Measurements from ENCODE around the gene SBF2.
A peak's percentile ranks its signal among the peaks of the same experiment; 100 is the strongest.
"Not testable (repeated sequence)": the region's sequence is repeated elsewhere in the genome, so short reads cannot be mapped to it uniquely, and the experiment has no call there.

SBF2 gene

DNA sequence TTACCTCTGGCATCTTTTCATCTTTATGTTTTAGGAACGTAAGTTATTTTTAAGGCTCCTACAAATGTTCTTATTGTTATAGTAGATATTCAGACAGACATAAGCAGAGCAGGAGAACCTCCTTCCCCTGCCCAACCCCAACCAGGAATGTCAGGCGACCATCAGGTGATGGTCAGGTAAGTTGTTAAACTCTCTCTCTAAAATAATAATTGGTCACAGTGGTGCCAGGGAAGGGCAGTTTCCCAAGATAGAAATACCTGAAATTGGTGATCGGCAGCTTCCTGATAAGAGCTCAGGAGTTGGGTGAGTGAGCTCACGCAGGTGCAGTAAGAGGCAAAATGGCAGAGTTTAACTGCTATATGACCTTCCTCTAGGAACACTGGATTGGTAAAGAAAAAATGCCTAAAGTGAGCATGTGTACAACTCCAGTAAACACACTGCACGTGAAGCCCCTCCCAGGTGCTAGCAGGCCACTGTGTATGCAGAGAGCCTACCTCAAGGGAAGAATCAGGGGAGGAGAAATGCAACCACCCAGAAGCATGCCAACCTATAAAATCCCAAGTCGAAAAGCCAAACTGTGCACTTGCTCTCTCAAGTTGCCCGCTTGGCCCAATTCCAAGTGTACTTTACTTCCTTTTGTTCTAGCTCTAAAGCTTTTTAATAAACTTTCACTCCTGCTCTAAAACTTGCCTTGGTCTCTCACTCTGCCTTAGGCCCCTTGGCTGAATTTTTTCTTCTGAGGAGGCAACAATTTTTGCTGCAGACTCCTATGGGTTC, 273.9 kb downstream of the SBF2 start:
- no peak for DNase-seq (ENCODE audit: low read depth, low spot score)

DNA sequence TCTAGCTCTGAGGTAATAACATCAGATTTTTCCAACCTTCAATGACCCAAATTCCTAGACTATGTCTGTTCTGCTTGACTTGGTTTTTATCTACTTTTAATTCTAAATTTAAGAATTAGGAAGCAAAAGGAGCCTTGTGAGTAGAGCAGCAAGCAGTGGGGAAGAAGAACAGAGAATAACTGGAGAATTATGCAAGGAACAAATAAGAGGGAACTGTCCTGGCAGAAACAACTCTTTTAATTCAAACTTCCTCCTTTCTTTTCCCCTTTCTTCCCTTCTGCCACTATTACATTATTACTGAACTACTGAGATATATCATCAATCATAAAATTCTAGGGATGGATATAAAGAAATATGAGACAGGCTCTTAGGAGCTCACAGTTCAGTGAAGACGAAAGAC, 276.1 kb downstream of the SBF2 start:
- no peak for DNase-seq (ENCODE audit: low read depth, low spot score)

DNA sequence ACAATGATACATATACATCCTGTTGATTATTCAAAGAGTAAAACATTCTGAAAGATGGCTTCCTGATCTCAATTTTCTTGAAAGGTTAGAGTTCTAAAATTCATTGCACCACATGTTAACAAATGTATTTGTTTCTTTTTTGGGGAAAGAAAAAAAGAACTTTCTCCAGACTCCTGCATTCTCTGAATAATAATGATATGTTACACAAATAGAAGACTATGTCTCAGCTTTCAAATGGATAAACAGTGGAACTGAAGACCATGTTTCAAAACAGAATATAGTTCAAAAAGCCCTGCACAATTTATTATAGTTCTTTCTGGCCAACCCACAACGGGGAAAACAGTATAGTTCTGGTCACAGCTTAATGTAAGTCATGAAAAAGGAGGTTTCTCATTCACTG, 277.0 kb downstream of the SBF2 start:
- DNase-seq (ENCODE audit: low read depth, low spot score) = no peak

DNA sequence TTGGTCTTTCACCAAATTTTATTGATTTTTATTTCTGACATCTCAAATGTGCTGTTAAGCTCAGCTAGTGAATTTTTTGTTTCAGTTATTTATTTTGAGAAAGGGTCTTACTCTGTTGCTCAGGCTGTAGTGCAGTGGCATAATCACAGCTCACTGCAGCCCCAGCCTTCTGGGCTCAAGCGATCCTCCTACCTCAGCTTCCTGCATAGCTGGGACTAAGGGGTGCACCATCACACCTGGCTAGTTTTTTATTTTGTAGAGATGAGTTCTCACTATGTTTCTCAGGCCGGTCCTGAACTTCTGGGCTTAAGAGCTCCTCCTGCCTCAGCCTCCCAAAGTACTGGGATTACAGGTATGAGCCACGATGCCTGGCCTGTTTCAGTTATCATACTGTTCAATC, 282.0 kb downstream of the SBF2 start:
- DNase-seq (ENCODE audit: low read depth, low spot score) = no peak

DNA sequence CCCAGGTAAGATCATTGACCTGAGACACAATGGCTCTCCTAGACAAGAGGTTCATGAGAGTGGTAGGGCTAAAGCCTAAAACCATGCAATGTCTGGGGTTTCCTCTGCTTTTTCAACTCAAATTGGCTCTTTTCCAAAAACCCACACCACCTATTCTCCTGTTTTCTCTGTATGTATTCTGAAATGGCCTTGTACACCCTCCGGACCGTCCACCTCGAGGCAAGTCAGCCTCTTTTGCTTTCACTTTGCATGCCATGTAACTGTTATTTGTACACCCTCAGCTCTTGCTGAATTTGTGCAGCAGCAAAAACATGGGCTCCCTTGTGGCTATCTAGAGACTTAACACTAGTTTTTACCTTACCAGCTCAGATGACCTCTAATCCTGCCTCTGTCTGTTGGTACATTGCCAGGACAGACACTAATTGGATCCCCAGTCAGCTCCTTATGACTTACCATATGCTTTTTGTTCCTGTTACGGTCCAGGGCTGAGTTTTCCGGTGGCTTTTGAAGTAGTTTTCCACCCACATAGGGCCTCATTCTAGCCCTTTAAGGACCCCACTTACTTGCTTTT, 288.0 kb downstream of the SBF2 start:
- no peak for DNase-seq (ENCODE audit: low read depth, low spot score)

DNA sequence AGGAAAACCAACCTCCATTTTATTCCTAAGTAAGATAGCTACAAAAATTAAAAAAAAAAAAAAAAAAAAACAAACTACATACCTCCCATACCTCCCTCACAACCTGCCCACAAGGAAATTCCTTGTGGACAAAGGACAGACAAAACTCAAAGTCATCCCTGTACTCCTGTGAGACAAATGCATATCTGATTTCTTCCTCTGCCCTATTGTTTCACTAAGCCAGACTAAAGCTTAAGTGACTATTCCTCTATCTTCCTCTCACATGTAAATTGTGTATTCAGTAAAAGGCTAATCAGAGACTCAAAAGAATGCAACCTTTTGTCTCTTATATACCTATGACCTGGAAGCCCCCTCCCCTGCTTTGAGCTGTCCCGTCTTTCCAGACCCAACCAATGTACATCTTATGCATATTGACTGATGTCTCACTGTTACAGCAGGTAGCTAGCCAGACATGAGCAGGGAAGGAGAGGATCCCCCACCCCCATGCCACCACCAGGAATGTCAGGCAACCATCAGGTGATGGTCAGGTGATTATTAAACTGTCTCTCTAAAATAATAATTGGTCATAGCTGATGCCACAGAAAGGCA, 289.4 kb downstream of the SBF2 start:
- no peak for DNase-seq (ENCODE audit: low read depth, low spot score)

DNA sequence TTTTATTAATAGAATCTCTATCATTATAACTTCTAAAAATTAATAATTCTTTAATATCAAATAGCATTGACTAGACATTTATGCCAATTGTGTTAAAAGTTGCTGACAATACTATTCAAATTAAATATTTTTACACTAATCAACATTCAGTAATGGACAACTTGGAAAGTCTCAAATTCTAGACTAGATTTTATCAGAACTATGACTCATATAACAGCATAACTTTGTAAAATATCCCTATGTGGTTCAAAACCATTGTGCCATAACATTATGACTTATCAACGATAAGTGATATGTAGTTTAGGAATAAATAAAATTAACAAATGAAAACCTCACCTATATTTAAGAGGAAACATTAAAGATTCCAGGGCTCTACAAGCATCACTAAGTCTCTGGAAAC, 291.8 kb downstream of the SBF2 start:
- no peak for DNase-seq (ENCODE audit: low read depth, low spot score)

DNA sequence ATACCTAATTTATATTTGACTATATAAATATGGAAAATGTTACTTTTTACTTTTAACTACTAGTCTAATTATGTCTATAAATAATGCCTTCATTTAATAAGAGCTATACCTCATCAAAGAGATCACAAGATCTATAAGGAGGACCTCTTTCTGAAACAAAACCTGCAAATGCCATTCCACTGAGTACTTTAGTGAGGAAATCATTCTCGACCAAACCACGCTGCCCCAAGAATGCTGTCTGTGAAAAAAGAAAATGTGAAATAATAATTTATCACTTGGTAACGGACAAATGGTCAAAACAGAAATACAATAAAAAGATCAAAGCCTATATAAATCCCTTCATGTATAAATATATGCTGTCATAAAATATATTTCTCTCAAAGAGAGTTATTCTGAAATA, 301.7 kb downstream of the SBF2 start:
- no peak for DNase-seq (ENCODE audit: low read depth, low spot score)

DNA sequence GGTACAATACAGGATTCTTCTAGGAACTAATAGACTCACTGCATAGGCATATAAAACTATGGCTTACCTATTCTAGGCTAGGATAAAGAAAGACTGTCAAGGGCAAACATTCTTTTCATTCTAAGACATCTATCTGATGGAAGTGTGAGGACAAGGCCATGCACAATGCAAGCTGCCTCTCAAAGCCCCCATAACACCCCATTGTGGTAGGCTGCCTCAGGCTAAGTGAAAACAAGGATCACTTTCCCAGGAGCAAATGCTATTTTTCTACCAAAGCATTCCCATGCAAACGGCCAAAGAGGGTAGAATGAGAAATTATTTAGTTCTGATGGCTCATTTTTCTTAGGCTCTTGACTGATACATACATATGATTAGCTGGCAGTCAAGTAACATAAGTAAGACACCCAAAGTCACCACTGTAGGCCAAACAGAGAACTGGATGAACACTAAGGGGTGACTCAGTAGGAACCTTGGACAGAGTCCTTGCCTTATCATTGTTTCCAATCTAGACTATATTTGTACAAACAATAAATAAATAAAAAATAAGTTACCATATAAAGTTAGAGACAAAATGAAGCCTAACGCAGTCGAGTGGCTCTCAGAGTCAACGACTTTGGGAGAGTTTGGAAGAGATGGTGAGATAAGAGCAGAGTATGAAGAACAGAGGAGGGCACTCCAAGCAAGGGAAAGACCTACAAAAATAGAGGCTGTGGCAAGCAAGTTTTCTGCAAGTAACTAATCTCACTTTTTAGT, 303.6 kb downstream of the SBF2 start:
- DNase-seq (ENCODE audit: low read depth, low spot score) = no peak

DNA sequence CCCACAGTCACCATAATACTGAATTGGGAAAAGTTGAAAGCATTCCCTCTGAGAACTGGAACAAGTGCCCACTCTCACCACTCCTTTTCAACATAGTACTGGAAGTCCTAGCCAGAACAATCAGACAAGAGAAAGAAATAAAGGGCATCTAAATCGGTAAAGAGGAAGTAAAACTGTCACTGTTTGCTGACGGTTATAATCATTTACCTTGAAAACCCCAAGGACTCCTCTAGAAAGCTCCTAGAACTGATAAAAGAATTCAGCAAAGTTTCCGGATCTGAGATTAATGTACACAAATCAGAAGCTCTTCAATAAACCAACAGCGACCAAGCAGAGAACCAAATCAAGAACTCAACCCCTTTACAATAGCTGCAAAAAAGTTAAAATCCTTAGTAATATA, 306.7 kb downstream of the SBF2 start:
- not testable (repeated sequence) for DNase-seq (ENCODE audit: low read depth, low spot score)

DNA sequence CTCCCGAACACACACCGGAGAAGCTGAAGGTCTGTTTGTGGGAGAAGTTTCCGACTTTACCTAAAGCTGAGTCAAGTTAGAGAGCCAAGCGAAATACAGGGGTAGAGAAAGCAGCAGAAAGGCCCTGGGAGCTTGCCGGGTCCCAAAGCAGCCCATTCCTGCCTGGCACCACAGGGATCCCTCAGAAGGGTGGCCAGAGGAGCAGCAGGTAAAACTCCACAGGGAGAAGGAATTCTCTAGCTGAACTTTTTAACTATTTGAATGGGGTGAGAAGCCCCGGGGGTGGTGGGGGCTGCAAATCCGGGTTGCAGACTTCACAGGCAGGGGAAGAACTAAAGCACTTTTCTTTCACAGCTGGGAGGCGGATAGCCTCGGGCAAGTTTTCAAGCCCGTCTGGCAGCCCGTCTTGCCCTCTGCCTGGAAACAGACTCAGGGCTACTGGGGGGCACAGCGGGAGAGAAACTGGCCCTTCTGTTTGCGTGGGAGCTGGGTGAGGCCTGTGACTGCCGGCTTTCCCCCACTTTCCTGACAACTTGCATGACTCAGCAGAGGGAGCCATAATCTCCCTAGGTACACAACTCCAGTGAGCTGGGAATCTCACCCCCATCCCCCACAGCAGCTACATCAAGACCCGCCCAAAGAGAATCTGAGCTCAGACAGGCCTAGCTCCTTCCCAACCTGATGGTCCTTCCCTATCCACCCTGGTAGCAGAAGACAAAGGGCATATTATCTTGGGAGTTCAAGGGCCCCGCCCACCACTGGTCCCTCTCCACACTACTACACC, 311.0 kb downstream of the SBF2 start:
- peak; percentile 65 for DNase-seq (ENCODE audit: low read depth, low spot score)

DNA sequence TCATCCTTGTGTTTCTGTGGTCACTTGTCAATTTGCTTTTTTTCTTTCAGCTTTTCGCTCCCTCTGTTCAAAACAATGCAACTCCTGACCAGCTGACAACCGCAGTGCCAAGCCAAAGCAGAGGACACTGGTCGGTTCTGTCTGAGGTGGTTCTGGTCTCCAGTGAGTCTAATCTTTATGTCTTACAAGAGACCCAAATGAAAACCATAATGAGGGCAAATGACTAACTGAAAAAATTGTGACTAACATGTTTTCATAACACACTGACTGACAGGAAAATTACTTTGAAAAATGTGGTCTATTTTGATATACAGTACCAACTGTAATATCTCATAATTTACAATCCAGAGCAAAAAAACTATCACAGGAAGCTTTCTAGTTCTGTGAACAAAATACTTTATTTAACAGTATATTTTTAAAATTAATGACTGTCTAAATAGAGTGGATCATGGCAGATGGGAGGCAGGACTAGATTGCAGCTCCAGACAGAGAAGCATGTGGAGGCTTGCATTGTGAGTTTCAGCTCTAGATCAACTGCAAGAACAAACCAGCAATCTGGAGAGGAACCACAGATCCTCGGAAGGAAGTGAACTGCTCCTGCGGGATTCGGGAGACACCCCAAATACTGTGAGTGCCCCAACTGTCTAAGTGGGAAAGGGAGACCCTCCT, 311.8 kb downstream of the SBF2 start:
- no peak for DNase-seq (ENCODE audit: low read depth, low spot score)

DNA sequence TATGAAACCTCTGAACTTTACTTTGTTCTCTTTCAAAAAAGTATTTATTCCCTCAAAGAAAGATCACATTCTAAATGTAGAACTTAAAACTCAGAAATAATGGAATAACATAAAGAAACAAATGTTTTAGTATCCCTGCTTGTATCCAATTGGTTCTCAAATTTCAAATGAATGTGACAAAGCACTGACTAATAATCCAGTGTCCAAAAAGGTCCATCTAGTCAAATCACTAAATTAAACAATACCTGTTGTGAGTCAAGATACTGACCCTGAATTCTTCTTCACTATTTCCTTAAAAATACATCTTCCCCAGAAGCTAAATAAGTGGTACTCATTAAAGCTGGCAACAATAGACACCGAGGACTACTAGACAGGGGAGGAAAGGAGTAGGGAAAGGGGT, 313.1 kb downstream of the SBF2 start:
- DNase-seq (ENCODE audit: low read depth, low spot score) = no peak

DNA sequence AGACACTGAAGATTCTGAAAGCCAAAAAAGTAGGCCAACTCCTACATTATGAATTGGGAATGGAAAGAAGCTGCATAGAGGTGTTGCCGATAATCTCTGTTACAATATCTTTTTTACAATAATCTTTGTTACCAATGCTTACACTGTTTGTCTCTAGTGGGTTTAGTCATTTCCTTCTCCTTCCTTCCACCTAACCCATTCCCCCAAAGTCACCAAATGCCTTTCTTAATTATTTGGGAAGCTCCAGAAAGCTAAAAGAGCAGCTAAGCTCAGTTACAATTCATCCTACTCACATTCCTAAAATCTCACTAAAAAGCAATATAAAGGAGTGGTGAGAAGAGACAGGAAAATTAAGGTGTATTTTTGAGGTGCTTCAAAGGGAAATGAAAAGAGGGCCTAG, 316.5 kb downstream of the SBF2 start:
- DNase-seq (ENCODE audit: low read depth, low spot score) = no peak

DNA sequence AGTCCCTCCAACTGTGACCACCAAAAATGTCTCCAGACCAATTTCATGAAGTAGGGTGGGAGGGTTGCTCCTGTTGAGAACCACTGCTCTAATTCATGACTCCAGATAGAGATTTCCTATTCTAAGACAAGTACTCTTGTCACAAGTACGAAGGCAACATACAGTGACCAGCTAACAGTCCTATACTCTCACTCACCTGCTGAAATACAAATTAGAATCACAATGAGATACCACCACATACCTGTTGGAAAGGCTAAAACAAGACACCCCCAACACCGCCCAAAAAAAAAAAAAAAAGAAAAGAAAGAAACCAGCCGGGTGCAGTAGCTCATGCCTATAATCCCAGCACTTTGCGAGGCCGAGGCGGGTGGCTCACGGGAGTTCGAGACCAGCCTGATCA, 319.6 kb downstream of the SBF2 start:
- no peak for DNase-seq (ENCODE audit: low read depth, low spot score)

DNA sequence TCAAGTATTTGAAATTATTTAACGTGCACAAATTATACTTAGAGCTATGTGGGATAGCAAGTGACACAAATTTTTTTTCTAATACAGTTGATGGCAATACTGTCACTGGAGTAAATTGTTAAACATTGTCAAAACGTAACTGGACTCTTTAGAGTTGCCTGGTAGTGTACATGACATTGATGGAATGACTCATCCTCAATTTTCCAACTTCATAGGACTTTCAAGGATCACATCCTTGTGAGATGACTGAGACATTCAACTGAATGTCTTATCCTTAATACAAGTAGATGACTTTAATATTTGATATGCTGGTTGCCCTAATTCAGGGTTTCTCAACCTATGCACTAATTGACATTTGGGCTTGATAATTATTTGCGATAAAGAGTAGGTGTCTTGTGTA, 320.1 kb downstream of the SBF2 start:
- no peak for DNase-seq (ENCODE audit: low read depth, low spot score)

DNA sequence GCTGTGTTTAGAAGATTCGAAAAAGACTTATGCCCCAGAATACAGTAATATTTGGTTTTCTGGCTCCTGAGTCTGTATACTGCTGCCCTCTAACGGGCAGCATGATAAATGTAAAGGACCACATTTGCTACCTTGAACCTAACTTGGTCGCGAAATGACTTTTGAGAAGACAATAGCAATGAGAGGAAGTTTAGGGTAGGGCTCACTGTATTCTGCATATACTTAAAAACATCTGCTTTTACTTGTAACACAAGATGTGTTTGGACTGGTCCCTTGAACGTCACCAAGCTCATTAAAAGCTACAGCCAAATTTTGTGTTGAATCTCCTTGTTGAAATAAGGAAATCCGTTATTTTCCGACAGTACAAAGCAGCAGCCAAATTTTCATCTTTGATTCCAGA, 321.0 kb downstream of the SBF2 start:
- no peak for DNase-seq (ENCODE audit: low read depth, low spot score)

DNA sequence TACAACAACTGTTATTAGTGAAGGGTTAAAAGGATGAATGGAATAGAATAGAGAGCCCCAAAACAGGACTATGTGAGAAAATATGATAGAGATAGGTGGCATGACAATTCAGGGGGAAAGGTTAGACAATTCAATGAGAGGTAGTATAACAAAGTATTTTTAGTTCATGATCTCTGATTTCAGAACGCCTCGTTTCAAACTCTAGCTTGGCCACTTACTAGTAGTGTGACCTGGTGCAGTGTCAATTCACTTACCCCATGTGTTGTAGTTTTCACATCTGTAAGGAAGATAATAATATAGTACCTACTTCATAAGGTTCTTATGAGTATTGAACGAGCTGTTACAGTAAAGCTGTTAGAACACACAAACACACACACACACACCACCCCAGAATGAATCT, 322.1 kb downstream of the SBF2 start:
- DNase-seq (ENCODE audit: low read depth, low spot score) = no peak

DNA sequence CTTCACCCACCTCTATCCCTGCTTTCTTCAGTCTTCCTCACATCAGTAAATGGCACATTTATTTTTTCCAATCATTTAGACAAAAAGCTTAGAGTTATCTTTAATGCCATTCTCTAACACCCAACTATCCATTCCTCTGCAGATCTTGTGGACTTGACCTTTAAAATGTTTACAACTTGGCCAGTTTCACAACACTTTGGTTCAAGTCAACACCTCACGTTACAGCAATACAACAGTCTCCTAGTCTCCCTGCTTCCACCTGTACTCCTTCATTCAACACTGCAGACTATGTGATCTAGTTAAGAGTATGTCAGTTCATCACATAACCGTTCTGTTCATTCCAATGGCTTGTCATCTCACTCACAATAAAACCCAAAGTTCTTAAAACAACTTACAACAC, 325.0 kb downstream of the SBF2 start:
- DNase-seq (ENCODE audit: low read depth, low spot score) = no peak

DNA sequence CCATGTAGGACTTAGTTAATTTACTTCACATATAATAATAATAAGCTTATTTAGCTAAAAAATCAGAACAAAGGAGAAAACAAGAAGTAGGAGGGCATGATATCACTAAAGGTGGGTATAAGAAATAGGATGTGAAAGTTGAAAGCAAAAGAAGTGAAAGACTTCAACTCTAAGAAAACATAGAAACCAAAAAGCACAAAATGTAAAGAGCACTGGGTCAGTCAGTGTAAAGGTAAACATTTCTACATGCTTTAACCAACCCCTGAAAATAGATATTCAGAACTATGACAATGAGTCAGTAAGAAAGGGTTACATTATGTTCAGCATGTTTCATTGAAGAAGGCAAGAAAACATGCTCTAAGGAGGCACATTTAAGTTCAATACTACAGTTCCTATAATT, 331.3 kb downstream of the SBF2 start:
- DNase-seq (ENCODE audit: low read depth, low spot score) = no peak

DNA sequence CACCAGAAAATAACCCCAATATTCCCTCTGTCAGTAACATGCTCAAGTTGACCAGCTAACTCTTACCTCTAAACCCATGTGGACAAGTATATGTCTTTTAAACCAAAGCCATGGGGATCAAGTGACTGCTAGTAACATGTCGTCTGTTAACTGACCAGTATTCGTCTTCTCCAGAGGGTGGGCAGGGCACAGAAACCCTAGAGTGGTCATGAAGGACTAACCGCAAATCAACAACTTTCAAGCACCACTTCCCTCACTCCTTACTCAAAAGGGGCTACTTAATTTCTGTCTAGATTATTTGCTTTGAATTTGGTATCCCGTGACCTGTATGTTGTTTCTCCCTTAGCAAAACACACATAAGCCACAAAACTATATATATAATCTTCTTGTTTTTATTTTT, 336.9 kb downstream of the SBF2 start:
- DNase-seq (ENCODE audit: low read depth, low spot score) = no peak

Data from smooth muscle cell of the brain vasculature (primary cell).